Activated T-cell treated with anti-CD3 and anti-CD28 coated beads for 24 hours (primary cell): ENCODE measurements around the gene FMNL2.

ENCODE experiments used
- DNase-seq: peaks from one replicate; pipeline ENCODE4 v3.0.0-alpha.2; 2020; ENCODE audit warnings: low read depth

Gene FMNL2

GRCh38 chr2:152339556-152340286 lies 4.7 kb downstream of the FMNL2 start:
- no peak for DNase-seq

- no peak for DNase-seq
Observed at GRCh38 chr2:152342259-152343046, 7.5 kb downstream of the FMNL2 start.

GRCh38 chr2:152343426-152343825 lies 8.5 kb downstream of the FMNL2 start:
- no peak for DNase-seq

DNA sequence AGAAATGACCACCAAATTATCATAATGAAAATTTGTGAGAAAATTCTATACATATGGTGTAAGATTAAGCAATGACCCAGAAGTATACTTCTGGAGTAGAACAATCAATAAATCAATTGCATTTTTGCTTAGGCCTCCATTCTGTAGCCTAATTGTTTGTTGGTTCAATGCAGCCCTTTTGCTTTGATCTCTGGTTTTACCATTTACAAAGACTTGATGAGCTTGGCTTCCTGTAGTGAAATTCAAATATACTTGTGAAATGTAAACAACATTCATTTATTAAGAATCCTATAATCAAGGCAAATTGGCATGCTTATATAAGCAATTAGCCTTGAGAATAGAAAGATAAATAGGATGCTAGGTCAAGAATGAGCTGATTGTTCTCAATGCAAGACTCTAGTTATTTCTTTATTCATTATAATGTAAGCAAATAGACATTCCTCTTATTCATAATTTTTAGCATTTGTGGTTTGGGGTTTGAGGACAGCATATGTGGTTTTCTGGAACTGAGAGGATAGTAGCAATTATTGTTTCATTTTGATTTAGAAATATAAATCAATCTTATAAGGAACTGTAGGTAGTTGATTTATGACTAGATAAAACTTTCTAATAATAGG lies 9.7 kb downstream of the FMNL2 start:
- DNase-seq, result no peak

- no peak for DNase-seq
Observed at GRCh38 chr2:152347076-152347475, 12.1 kb downstream of the FMNL2 start.

GRCh38 chr2:152348388-152348787 lies 13.4 kb downstream of the FMNL2 start:
- no peak for DNase-seq

GRCh38 chr2:152349416-152349815 lies 14.4 kb downstream of the FMNL2 start:
- no peak for DNase-seq

- no peak for DNase-seq
Observed at GRCh38 chr2:152350155-152350679, 15.2 kb downstream of the FMNL2 start.

DNA sequence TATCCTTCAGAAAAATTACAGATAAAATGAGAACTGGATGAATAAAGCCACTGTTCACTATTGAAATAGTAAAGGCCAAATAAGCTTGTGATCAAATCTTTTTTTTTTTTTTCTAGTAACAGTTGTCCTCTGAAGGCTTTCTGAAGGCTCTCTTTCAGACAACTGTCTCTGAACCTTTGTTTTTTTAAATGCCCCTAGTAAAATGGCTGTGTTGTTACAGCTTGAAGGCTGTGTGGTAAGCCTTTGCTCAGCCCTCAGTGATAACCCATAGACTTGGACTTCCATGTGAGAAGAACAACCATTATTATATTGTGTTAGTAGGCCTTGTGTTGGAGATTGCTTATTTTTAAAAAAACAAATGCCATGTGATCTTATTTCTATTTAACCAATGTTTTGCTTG lies 17.6 kb downstream of the FMNL2 start:
- no peak for DNase-seq

- DNase-seq, result no peak
Observed at GRCh38 chr2:152353364-152353763, 18.4 kb downstream of the FMNL2 start.

- DNase-seq, result no peak
Observed at GRCh38 chr2:152354069-152354755, 19.2 kb downstream of the FMNL2 start.

GRCh38 chr2:152354909-152355308 lies 19.9 kb downstream of the FMNL2 start:
- DNase-seq, result no peak

DNA sequence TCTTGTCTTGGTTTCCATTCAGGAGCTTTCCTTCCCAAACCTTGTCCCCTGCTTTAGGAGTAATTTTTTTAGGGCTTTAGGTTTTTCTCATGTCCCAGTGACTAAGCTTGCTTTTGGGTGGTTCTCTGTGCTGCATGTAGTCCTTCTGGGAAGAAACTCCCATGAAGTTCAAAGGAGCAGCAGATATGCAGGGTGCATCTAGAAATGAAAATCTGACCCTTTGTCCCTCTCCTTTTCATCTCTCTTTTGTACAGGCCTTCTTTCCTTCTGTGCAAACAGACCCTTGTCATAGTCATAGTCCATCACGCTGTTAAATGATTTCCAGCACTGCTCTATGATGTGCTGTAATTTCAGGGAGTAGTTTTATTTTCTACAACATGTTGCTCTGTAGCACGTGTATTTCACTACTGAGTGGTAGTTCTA lies 20.4 kb downstream of the FMNL2 start:
- DNase-seq, result no peak

DNA sequence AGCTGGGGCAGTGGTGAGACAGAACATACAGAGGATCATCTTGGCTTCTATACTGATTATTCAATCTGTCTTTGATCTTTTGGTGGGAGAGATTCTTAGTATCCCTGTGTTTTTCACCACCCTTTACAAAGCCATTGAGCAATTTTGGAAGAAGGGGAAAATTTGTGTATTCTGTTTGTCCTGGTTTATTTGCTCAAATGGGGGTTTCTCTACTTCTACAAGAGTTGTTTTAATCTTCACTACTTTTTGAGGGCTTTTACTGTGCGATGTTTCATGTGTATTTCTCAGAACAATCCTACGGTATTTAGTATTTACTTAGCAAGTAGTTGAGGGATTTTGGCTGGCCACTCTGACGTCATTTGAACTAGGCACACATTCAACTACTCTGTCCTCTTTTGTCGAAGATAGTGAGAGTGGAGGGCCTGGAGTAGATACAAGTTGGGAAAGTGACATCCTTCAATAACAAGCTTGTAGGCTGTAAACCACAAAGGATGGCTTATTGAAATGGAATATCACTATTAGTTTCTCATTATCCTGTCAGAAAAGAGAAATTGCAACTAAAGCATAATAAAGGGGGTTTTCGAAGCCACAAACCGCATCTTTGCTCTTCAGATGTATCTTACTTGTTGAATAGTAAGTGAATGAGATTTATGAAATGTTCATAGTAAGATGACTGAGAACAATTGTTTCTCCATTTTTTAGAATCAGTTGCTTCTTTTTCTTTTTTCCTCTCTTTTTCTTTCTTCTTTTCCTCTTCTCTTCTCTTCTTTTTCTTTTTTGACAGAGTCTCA lies 24.8 kb downstream of the FMNL2 start:
- DNase-seq, result no peak

GRCh38 chr2:152363936-152364335 lies 29.0 kb downstream of the FMNL2 start:
- DNase-seq, result no peak

DNA sequence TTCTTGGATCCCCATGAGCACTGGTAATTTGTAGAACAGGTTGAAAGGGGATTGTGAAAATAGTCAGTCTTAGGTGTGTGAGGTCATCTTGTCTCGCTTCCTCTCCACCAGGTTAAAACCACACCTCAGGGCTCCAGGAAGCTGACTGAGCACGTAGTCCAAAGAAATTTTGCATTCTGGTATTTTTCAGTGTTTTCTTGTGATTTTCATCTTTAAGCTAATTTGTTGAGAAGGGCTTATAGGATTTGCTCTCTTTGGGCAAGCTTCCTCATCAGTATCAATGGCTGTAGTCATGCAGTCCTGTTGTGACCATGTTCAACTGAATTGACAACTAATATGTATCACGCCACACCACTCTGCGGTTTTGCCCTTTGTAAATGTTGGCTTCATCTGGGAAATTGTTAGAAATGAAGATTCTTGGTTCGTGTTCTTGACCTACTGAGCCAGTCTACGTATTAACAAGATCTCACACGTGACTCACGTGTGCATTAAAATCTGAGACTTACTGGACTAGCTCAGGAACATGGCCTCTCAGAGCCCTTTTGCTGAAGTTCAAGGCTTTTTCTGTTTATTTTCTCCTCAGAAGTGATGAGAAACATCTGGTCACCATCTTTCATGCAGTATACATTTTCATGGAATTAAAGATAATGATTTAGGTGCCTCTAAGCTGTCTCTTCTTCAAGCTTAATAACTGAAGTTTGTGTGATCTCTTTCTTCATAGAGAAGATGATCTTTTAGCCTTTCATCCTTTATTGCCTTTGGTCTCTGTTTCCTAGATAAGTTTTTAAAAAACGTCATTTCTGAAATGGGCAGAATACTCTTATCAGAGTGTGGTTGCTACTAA lies 32.8 kb downstream of the FMNL2 start:
- DNase-seq, result no peak

- DNase-seq, result no peak
Observed at GRCh38 chr2:152369176-152369860, 34.3 kb downstream of the FMNL2 start.

DNA sequence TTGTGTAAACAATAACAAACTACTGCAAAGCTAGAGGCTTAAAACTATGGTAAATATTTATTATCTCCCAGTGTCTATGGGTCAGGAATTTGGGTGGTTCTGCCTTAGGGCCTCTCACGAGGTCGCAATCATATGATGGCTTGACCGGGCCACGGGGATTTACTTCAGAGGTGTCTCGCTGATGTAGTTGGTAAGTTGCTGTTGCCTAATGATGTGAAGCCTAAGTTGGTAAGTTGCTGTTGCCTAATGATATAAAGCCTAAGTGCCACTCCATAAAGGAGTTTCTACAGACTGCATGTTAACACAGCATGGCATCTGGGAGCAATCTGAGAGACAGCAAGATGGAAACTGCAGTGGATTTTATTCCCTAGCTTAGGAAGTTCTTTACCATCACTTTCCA lies 35.8 kb downstream of the FMNL2 start:
- DNase-seq, result no peak

GRCh38 chr2:152372438-152372984 lies 37.5 kb downstream of the FMNL2 start:
- DNase-seq, result no peak

DNA sequence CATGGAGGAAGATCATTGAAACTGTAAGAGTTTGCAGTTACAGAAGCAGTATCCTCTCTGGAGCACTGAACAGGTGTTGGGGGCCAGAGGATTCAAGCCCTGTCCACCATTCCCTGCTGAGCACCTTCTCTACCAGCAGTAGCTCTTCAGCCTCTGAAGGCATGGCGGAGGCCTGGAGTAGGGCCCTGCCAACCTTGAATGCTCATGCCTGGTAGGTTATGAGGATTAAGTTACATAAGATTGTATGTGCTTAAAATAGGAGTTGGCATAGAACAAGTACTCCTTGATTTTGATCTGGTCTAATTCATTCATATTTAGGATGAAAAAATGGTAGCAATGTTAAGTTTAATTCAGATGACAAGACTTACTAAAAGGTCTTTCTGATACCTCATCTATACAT lies 40.2 kb downstream of the FMNL2 start:
- DNase-seq, result no peak
